CMK (cell line): ENCODE results near the gene PPP1R11.
A peak's percentile ranks its signal among the peaks of the same experiment; 100 is the strongest.
"Not testable (repeated sequence)": the region's sequence is repeated elsewhere in the genome, so short reads cannot be mapped to it uniquely, and the experiment has no call there.

ENCODE experiments used
- DNase-seq: peaks from one replicate; pipeline ENCODE4 v3.0.0-alpha.2; 2010; ENCODE audit warnings: low read depth

PPP1R11 gene

GRCh38 chr6:30066577-30067459 is at the start of gene PPP1R11:
TSS of gene PPP1R11 (plus strand) at chr6:30067198. CDS start at chr6:30067411, 213 bp downstream.
- peak; percentile 99 for DNase-seq

GRCh38 chr6:30019819-30020218 is 47.2 kb upstream of the PPP1R11 start:
- DNase-seq: no peak

- no peak for DNase-seq
These were observed 46.4 kb upstream of the PPP1R11 start for GRCh38 chr6:30020626-30021025.

GRCh38 chr6:30022189-30022588 is 44.8 kb upstream of the PPP1R11 start:
- DNase-seq: no peak

GRCh38 chr6:30022712-30023111 is 44.3 kb upstream of the PPP1R11 start:
- not testable (repeated sequence) for DNase-seq

GRCh38 chr6:30025186-30025585 is 41.8 kb upstream of the PPP1R11 start:
- DNase-seq: no peak

- no peak for DNase-seq
These were observed 37.4 kb upstream of the PPP1R11 start for GRCh38 chr6:30029588-30029987.

- no peak for DNase-seq
These were observed 35.6 kb upstream of the PPP1R11 start for GRCh38 chr6:30031381-30031780.

- DNase-seq: not testable (repeated sequence)
These were observed 33.6 kb upstream of the PPP1R11 start for GRCh38 chr6:30033440-30033839.

GRCh38 chr6:30035784-30036183 is 31.2 kb upstream of the PPP1R11 start:
- no peak for DNase-seq

- no peak for DNase-seq
These were observed 29.7 kb upstream of the PPP1R11 start for GRCh38 chr6:30037182-30037788.

GRCh38 chr6:30041221-30041620 is 25.8 kb upstream of the PPP1R11 start:
- DNase-seq: no peak

- no peak for DNase-seq
These were observed 25.2 kb upstream of the PPP1R11 start for GRCh38 chr6:30041821-30042220.

GRCh38 chr6:30042476-30042875 is 24.5 kb upstream of the PPP1R11 start:
- no peak for DNase-seq

GRCh38 chr6:30042914-30043313 is 24.1 kb upstream of the PPP1R11 start:
- DNase-seq: no peak

- DNase-seq: no peak
These were observed 23.3 kb upstream of the PPP1R11 start for GRCh38 chr6:30043744-30044143.

GRCh38 chr6:30044630-30045029 is 22.4 kb upstream of the PPP1R11 start:
- DNase-seq: no peak

- DNase-seq: peak; percentile 87
These were observed 19.8 kb upstream of the PPP1R11 start for GRCh38 chr6:30047220-30047619.

- no peak for DNase-seq
These were observed 13.3 kb upstream of the PPP1R11 start for GRCh38 chr6:30053682-30054081.

GRCh38 chr6:30055513-30055912 is 11.5 kb upstream of the PPP1R11 start:
- DNase-seq: no peak

GRCh38 chr6:30060606-30061091 is 6.3 kb upstream of the PPP1R11 start:
- DNase-seq: no peak

GRCh38 chr6:30061092-30061857 is 5.7 kb upstream of the PPP1R11 start, which contains the start of gene POLR1H:
TSS of gene POLR1H (plus strand) at chr6:30061265. CDS start at chr6:30061525, 260 bp downstream.
- DNase-seq: peak; percentile 83
